ENCODE results near the gene NARS2. TPM values are rescaled to one million over a fixed set of nuclear protein-coding genes. Genes with fewer than 3 reads are reported as not detected.

Gene NARS2
- total and polyA plus RNA-seq, 9 of the 15 experiments (the other 6 are each of a cell fraction or from before 2014, with no cell fraction given) = 26.8 to 48.0 (median 34.2) TPM

GRCh38 chr11:78392854-78393253 is 181.8 kb downstream of the NARS2 start (continued):
- no peak for TF ChIP-seq MBD1 (CRISPR knock-in tag; IDR thresholded peaks at IDR 0.05)
- peak in 1 of 2 experiments; percentile 65 for TF ChIP-seq AFF1 (IDR thresholded peaks at IDR 0.05; ENCODE audit: low read depth in 1 of 2, partially characterized antibody in 2 of 2)
- TF ChIP-seq NCOR1 (IDR thresholded peaks at IDR 0.05) = peak; percentile 48; the same call in 1 of the 2 replicates
- no peak for TF ChIP-seq ZC3H4 (CRISPR knock-in tag; IDR thresholded peaks at IDR 0.05; ENCODE audit: borderline replicate concordance)
- TF ChIP-seq JUN (IDR thresholded peaks at IDR 0.05; ENCODE audit: borderline replicate concordance, low read depth, low read length) = peak; percentile 24; the same call in 1 of the 2 replicates
- no peak for TF ChIP-seq JUN (CRISPR knock-in tag; IDR thresholded peaks at IDR 0.05; ENCODE audit: borderline replicate concordance)
- TF ChIP-seq, protein P1, sequence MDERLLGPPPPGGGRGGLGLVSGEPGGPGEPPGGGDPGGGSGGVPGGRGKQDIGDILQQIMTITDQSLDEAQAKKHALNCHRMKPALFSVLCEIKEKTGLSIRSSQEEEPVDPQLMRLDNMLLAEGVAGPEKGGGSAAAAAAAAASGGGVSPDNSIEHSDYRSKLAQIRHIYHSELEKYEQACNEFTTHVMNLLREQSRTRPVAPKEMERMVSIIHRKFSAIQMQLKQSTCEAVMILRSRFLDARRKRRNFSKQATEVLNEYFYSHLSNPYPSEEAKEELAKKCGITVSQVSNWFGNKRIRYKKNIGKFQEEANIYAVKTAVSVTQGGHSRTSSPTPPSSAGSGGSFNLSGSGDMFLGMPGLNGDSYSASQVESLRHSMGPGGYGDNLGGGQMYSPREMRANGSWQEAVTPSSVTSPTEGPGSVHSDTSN (CRISPR knock-in tag; IDR thresholded peaks at IDR 0.05; ENCODE audit: low read depth) = no peak
- TF ChIP-seq, protein P1 (tag; conservative IDR thresholded peaks at IDR 0.05; ENCODE audit: low read depth) = peak; percentile 83
- peak; percentile 34; the same call in 1 of the 2 replicates for TF ChIP-seq CXXC5 (CRISPR knock-in tag; IDR thresholded peaks at IDR 0.05)
- TF ChIP-seq CREM (IDR thresholded peaks at IDR 0.05; ENCODE audit: low read depth) = 0 out of 2 replicates have a peak, but pooled peaks have one; percentile 18
- TF ChIP-seq FOSL1 (tag; conservative IDR thresholded peaks at IDR 0.05) = peak; percentile 63
- no peak for TF ChIP-seq STAT6 (CRISPR knock-in tag; IDR thresholded peaks at IDR 0.05)
- peak; percentile 85 for TF ChIP-seq EP300 (IDR thresholded peaks at IDR 0.05; ENCODE audit: low read length)
- TF ChIP-seq, protein P2, sequence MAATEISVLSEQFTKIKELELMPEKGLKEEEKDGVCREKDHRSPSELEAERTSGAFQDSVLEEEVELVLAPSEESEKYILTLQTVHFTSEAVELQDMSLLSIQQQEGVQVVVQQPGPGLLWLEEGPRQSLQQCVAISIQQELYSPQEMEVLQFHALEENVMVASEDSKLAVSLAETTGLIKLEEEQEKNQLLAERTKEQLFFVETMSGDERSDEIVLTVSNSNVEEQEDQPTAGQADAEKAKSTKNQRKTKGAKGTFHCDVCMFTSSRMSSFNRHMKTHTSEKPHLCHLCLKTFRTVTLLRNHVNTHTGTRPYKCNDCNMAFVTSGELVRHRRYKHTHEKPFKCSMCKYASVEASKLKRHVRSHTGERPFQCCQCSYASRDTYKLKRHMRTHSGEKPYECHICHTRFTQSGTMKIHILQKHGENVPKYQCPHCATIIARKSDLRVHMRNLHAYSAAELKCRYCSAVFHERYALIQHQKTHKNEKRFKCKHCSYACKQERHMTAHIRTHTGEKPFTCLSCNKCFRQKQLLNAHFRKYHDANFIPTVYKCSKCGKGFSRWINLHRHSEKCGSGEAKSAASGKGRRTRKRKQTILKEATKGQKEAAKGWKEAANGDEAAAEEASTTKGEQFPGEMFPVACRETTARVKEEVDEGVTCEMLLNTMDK (IDR thresholded peaks at IDR 0.05; ENCODE audit: borderline replicate concordance, insufficient read depth, low read depth, low read length, poor library complexity, severe bottlenecking) = no peak

Measured in K562 (cell line).